ENCODE results near the gene DLG2. TPM values are rescaled to one million over a fixed set of nuclear protein-coding genes. Genes with fewer than 3 reads are reported as not detected.

The DLG2 gene
- total and polyA plus RNA-seq, 9 of the 15 experiments (the other 6 are each of a cell fraction or from before 2014, with no cell fraction given), result 0.52 to 1.6 (median 0.95) TPM

- in situ Hi-C loops (cut with MboI), result no loop called here
- no peak for FAIRE-seq
Observed at GRCh38 chr11:84106541-84106940, 1520.6 kb downstream of the DLG2 start.

More at GRCh38 chr11:84106541-84106940, 1520.6 kb downstream of the DLG2 start:
- no peak overlapping the region for H3K4me3 ChIP-seq
- H3K27ac ChIP-seq (ENCODE audit: extremely low read depth, low read depth, low read length), result no peak overlapping the region
- H4K20me1 ChIP-seq (replicated peaks; ENCODE audit: control insufficient read depth, insufficient read depth, low read length), result no peaks in the 10 kb centered on the region
- H3K9me3 ChIP-seq (replicated peaks; ENCODE audit: control insufficient read depth, insufficient read depth, low read depth, low read length), result no peaks in the 10 kb centered on the region; the same call in 1 of the 2 replicates
- H3K36me3 ChIP-seq (ENCODE audit: control insufficient read depth, insufficient read depth, low read length), result no peaks in the 10 kb centered on the region
- H3K9me1 ChIP-seq (ENCODE audit: control insufficient read depth, insufficient read depth, low read length), result no peaks in the 10 kb centered on the region
- H2AFZ ChIP-seq (ENCODE audit: low read depth, low read length), result no peak overlapping the region
- H3K79me2 ChIP-seq (ENCODE audit: control insufficient read depth, insufficient read depth, low read length), result no peaks in the 10 kb centered on the region
- H3K27me3 ChIP-seq (ENCODE audit: control insufficient read depth in 2 of 2, insufficient read depth in 2 of 2, low read length in 2 of 2), result no peaks in the 10 kb centered on the region
- TF ChIP-seq MTA1 (IDR thresholded peaks at IDR 0.05; ENCODE audit: borderline replicate concordance), result no peak
- no peak for TF ChIP-seq DACH1 (IDR thresholded peaks at IDR 0.05; ENCODE audit: partially characterized antibody)
- no peak for TF ChIP-seq RBFOX2 (IDR thresholded peaks at IDR 0.05; ENCODE audit: low read depth, low read length)
- no peak for TF ChIP-seq HMG20A (CRISPR knock-in tag; conservative IDR thresholded peaks at IDR 0.05)
- no peak for TF ChIP-seq ADNP (tag; IDR thresholded peaks at IDR 0.05)
- no peak for TF ChIP-seq CBX3 (IDR thresholded peaks at IDR 0.05; ENCODE audit: borderline replicate concordance in 1 of 2, low read length in 2 of 2)
- no peak for TF ChIP-seq ZNF280A (IDR thresholded peaks at IDR 0.05; ENCODE audit: low read depth, partially characterized antibody)
- no peak for TF ChIP-seq HBP1 (CRISPR knock-in tag; IDR thresholded peaks at IDR 0.05)
- no peak for TF ChIP-seq FOXP1 (CRISPR knock-in tag; IDR thresholded peaks at IDR 0.05)
- no peak for TF ChIP-seq HNRNPK (IDR thresholded peaks at IDR 0.05; ENCODE audit: low read depth, low read length, poor library complexity, severe bottlenecking)
- no peak for TF ChIP-seq EWSR1 (IDR thresholded peaks at IDR 0.05; ENCODE audit: borderline replicate concordance, low read depth, partially characterized antibody)
- TF ChIP-seq ZNF23 (CRISPR knock-in tag; IDR thresholded peaks at IDR 0.05), result no peak
- TF ChIP-seq MEF2D (tag; conservative IDR thresholded peaks at IDR 0.05; ENCODE audit: low read depth), result no peak
- H3K4me1 ChIP-seq (replicated peaks in 1 of 2; ENCODE audit: control insufficient read depth in 2 of 2, insufficient read depth in 2 of 2, low read length in 2 of 2), result no peaks in the 10 kb centered on the region
- BruUV-seq (replicated peaks), result no TSS peak
- no peak for ATAC-seq
- H3K4me2 ChIP-seq (ENCODE audit: insufficient read depth, low read length), result no peak overlapping the region
- POLR2A ChIA-PET, result no interaction called here
- no peak for DNase-seq (ENCODE audit: extremely low read depth in 1 of 4, low spot score in 3 of 4)
- CTCF ChIA-PET (ENCODE audit: low intra/inter-chr PET ratio), result no interaction called here
- no peak overlapping the region for H3K9ac ChIP-seq (ENCODE audit: insufficient read depth in 1 of 2, low read depth in 2 of 2, low read length in 2 of 2)
- intact Hi-C loops (cut with micrococcal nuclease), result no loop called here

Measured in K562 (cell line).